ENCODE results near the gene THSD7B. TPM values are rescaled to one million over a fixed set of nuclear protein-coding genes. Genes with fewer than 3 reads are reported as not detected.

THSD7B gene
- total and polyA plus RNA-seq, 7 experiments from 2014 or later = not detected

- Histone ChIP-seq H3K4me3 (ENCODE audit: low read length) (no peak overlapping the region), H3K27me3 (ENCODE audit: control insufficient read depth in 2 of 2, insufficient read depth in 2 of 2, low read length in 2 of 2) (no peaks in the 10 kb centered on the region), H3K4me1 (ENCODE audit: control insufficient read depth in 2 of 2, insufficient read depth in 2 of 2, low read length in 2 of 2) (no peaks in the 10 kb centered on the region), H3K9me3 (ENCODE audit: control insufficient read depth in 2 of 3, low read length in 3 of 3) (no peaks in the 10 kb centered on the region), H3K36me3 (ENCODE audit: control insufficient read depth in 2 of 3, insufficient read depth in 3 of 3, low read length in 3 of 3) (no peaks in the 10 kb centered on the region), H3K27ac (ENCODE audit: low read depth, low read length) (no peak overlapping the region)
- no peak overlapping the region for H3K4me3 Mint-ChIP-seq
- peaks cover 0 to 8% (median 0%) of the 10 kb centered on the region in 11 donors for H3K9me3 Mint-ChIP-seq
- ChIA-PET POLR2A (no interaction called here), CTCF (no interaction called here)
- ATAC-seq (no peak), DNase-seq (no peak)
- intact Hi-C loops (cut with micrococcal nuclease) = no loop called here
- no peaks in the 10 kb centered on the region for H3K36me3 Mint-ChIP-seq
- no peaks in the 10 kb centered on the region for H3K4me1 Mint-ChIP-seq
- no peak overlapping the region for H3K27ac Mint-ChIP-seq
- H3K27me3 Mint-ChIP-seq = no peaks in the 10 kb centered on the region
Observed at GRCh38 chr2:137205324-137205723, 440.0 kb downstream of the THSD7B start.

- no peak overlapping the region for H3K27ac Mint-ChIP-seq
- CTCF ChIA-PET = no interaction called here
- Histone ChIP-seq H3K27ac (ENCODE audit: low read depth, low read length) (no peak overlapping the region), H3K4me3 (ENCODE audit: low read length) (no peak overlapping the region), H3K9me3 (ENCODE audit: control insufficient read depth in 2 of 3, low read length in 3 of 3) (no peaks in the 10 kb centered on the region), H3K27me3 (ENCODE audit: control insufficient read depth in 2 of 2, insufficient read depth in 2 of 2, low read length in 2 of 2) (no peaks in the 10 kb centered on the region), H3K36me3 (ENCODE audit: control insufficient read depth in 2 of 3, insufficient read depth in 3 of 3, low read length in 3 of 3) (no peaks in the 10 kb centered on the region), H3K4me1 (ENCODE audit: control insufficient read depth in 2 of 2, insufficient read depth in 2 of 2, low read length in 2 of 2) (no peaks in the 10 kb centered on the region)
- peaks cover 0 to 9% (median 0%) of the 10 kb centered on the region in 11 donors for H3K9me3 Mint-ChIP-seq
- intact Hi-C loops (cut with micrococcal nuclease) = no loop called here
- no peak for ATAC-seq
- H3K4me1 Mint-ChIP-seq = no peaks in the 10 kb centered on the region
- POLR2A ChIA-PET = no interaction called here
- H3K36me3 Mint-ChIP-seq = no peaks in the 10 kb centered on the region
- no peaks in the 10 kb centered on the region for H3K27me3 Mint-ChIP-seq
- H3K4me3 Mint-ChIP-seq = no peak overlapping the region
- DNase-seq = no peak
Observed at GRCh38 chr2:137206069-137206468, 440.7 kb downstream of the THSD7B start.

GRCh38 chr2:137207030-137207429, 441.7 kb downstream of the THSD7B start:
- ATAC-seq = no peak
- no peaks in the 10 kb centered on the region for H3K27me3 Mint-ChIP-seq
- Histone ChIP-seq H3K4me3 (ENCODE audit: low read length) (no peak overlapping the region), H3K27ac (ENCODE audit: low read depth, low read length) (no peak overlapping the region), H3K36me3 (ENCODE audit: control insufficient read depth in 2 of 3, insufficient read depth in 3 of 3, low read length in 3 of 3) (no peaks in the 10 kb centered on the region), H3K4me1 (ENCODE audit: control insufficient read depth in 2 of 2, insufficient read depth in 2 of 2, low read length in 2 of 2) (no peaks in the 10 kb centered on the region), H3K9me3 (ENCODE audit: control insufficient read depth in 2 of 3, low read length in 3 of 3) (no peaks in the 10 kb centered on the region), H3K27me3 (ENCODE audit: control insufficient read depth in 2 of 2, insufficient read depth in 2 of 2, low read length in 2 of 2) (no peaks in the 10 kb centered on the region)
- intact Hi-C loops (cut with micrococcal nuclease) = no loop called here
- DNase-seq = no peak
- CTCF ChIA-PET = no interaction called here
- POLR2A ChIA-PET = no interaction called here
- H3K27ac Mint-ChIP-seq = no peak overlapping the region
- H3K9me3 Mint-ChIP-seq = peaks cover 0 to 9% (median 0%) of the 10 kb centered on the region in 11 donors
- no peak overlapping the region for H3K4me3 Mint-ChIP-seq
- H3K36me3 Mint-ChIP-seq = no peaks in the 10 kb centered on the region
- no peaks in the 10 kb centered on the region for H3K4me1 Mint-ChIP-seq

GRCh38 chr2:137208431-137208891, 443.1 kb downstream of the THSD7B start:
- no peak for ATAC-seq
- intact Hi-C loops (cut with micrococcal nuclease) = no loop called here

GRCh38 chr2:137210039-137210438, 444.7 kb downstream of the THSD7B start:
- H3K36me3 Mint-ChIP-seq = no peaks in the 10 kb centered on the region
- H3K27ac ChIP-seq (ENCODE audit: low read depth, low read length) = no peak overlapping the region
- H3K4me1 Mint-ChIP-seq = no peaks in the 10 kb centered on the region
- H3K27ac Mint-ChIP-seq = no peak overlapping the region
- ChIA-PET POLR2A (no interaction called here), CTCF (no interaction called here)
- H3K36me3 ChIP-seq (ENCODE audit: control insufficient read depth in 2 of 3, insufficient read depth in 3 of 3, low read length in 3 of 3) = no peaks in the 10 kb centered on the region
- no peaks in the 10 kb centered on the region for H3K9me3 ChIP-seq (ENCODE audit: control insufficient read depth in 2 of 3, low read length in 3 of 3)
- no peak for ATAC-seq
- H3K4me3 Mint-ChIP-seq = no peak overlapping the region
- H3K27me3 Mint-ChIP-seq = no peaks in the 10 kb centered on the region
- no peaks in the 10 kb centered on the region for H3K4me1 ChIP-seq (ENCODE audit: control insufficient read depth in 2 of 2, insufficient read depth in 2 of 2, low read length in 2 of 2)
- H3K27me3 ChIP-seq (ENCODE audit: control insufficient read depth in 2 of 2, insufficient read depth in 2 of 2, low read length in 2 of 2) = no peaks in the 10 kb centered on the region
- DNase-seq = no peak
- intact Hi-C loops (cut with micrococcal nuclease) = no loop called here
- H3K4me3 ChIP-seq (ENCODE audit: low read length) = no peak overlapping the region
- peaks cover 0 to 9% (median 0%) of the 10 kb centered on the region in 11 donors for H3K9me3 Mint-ChIP-seq

More at GRCh38 chr2:137208431-137208891, 443.1 kb downstream of the THSD7B start:
- Mint-ChIP-seq H3K36me3 (no peaks in the 10 kb centered on the region), H3K4me3 (no peak overlapping the region), H3K27ac (no peak overlapping the region), H3K27me3 (no peaks in the 10 kb centered on the region), H3K4me1 (no peaks in the 10 kb centered on the region), H3K9me3 (peaks cover 0 to 9% (median 0%) of the 10 kb centered on the region in 11 donors)
- no peaks in the 10 kb centered on the region for H3K27me3 ChIP-seq (ENCODE audit: control insufficient read depth in 2 of 2, insufficient read depth in 2 of 2, low read length in 2 of 2)
- H3K36me3 ChIP-seq (ENCODE audit: control insufficient read depth in 2 of 3, insufficient read depth in 3 of 3, low read length in 3 of 3) = no peaks in the 10 kb centered on the region
- H3K9me3 ChIP-seq (ENCODE audit: control insufficient read depth in 2 of 3, low read length in 3 of 3) = no peaks in the 10 kb centered on the region
- H3K4me1 ChIP-seq (ENCODE audit: control insufficient read depth in 2 of 2, insufficient read depth in 2 of 2, low read length in 2 of 2) = no peaks in the 10 kb centered on the region
- no peak overlapping the region for H3K27ac ChIP-seq (ENCODE audit: low read depth, low read length)
- DNase-seq = no peak
- ChIA-PET CTCF (no interaction called here), POLR2A (no interaction called here)
- H3K4me3 ChIP-seq (ENCODE audit: low read length) = no peak overlapping the region

- ATAC-seq (no peak), DNase-seq (no peak)
- CTCF ChIA-PET = no interaction called here
- Histone ChIP-seq H3K9me3 (ENCODE audit: control insufficient read depth in 2 of 3, low read length in 3 of 3) (no peaks in the 10 kb centered on the region), H3K36me3 (ENCODE audit: control insufficient read depth in 2 of 3, insufficient read depth in 3 of 3, low read length in 3 of 3) (no peaks in the 10 kb centered on the region), H3K4me1 (ENCODE audit: control insufficient read depth in 2 of 2, insufficient read depth in 2 of 2, low read length in 2 of 2) (no peaks in the 10 kb centered on the region), H3K27me3 (ENCODE audit: control insufficient read depth in 2 of 2, insufficient read depth in 2 of 2, low read length in 2 of 2) (no peaks in the 10 kb centered on the region), H3K4me3 (ENCODE audit: low read length) (no peak overlapping the region), H3K27ac (ENCODE audit: low read depth, low read length) (no peak overlapping the region)
- H3K27ac Mint-ChIP-seq = no peak overlapping the region
- POLR2A ChIA-PET = no interaction called here
- H3K27me3 Mint-ChIP-seq = no peaks in the 10 kb centered on the region
- intact Hi-C loops (cut with micrococcal nuclease) = no loop called here
- H3K36me3 Mint-ChIP-seq = no peaks in the 10 kb centered on the region
- H3K4me1 Mint-ChIP-seq = no peaks in the 10 kb centered on the region
- no peak overlapping the region for H3K4me3 Mint-ChIP-seq
- peaks cover 0 to 9% (median 0%) of the 10 kb centered on the region in 11 donors for H3K9me3 Mint-ChIP-seq
Observed at GRCh38 chr2:137211761-137212160, 446.4 kb downstream of the THSD7B start.

GRCh38 chr2:137220438-137220993, 455.2 kb downstream of the THSD7B start:
- no peaks in the 10 kb centered on the region for H3K4me1 ChIP-seq (ENCODE audit: control insufficient read depth in 2 of 2, insufficient read depth in 2 of 2, low read length in 2 of 2)
- DNase-seq (no peak), ATAC-seq (no peak)
- H3K4me1 Mint-ChIP-seq = no peaks in the 10 kb centered on the region
- no peak overlapping the region for H3K4me3 ChIP-seq (ENCODE audit: low read length)
- peaks cover 0 to 8% (median 0%) of the 10 kb centered on the region in 11 donors for H3K9me3 Mint-ChIP-seq
- no peak overlapping the region for H3K27ac ChIP-seq (ENCODE audit: low read depth, low read length)
- CTCF ChIA-PET = no interaction called here
- intact Hi-C loops (cut with micrococcal nuclease) = no loop called here
- no peaks in the 10 kb centered on the region for H3K27me3 ChIP-seq (ENCODE audit: control insufficient read depth in 2 of 2, insufficient read depth in 2 of 2, low read length in 2 of 2)
- POLR2A ChIA-PET = no interaction called here
- H3K27ac Mint-ChIP-seq = no peak overlapping the region
- H3K4me3 Mint-ChIP-seq = no peak overlapping the region
- no peaks in the 10 kb centered on the region for H3K9me3 ChIP-seq (ENCODE audit: control insufficient read depth in 2 of 3, low read length in 3 of 3)
- H3K27me3 Mint-ChIP-seq = peaks cover 0 to 9% (median 0%) of the 10 kb centered on the region in 5 donors
- H3K36me3 ChIP-seq (ENCODE audit: control insufficient read depth in 2 of 3, insufficient read depth in 3 of 3, low read length in 3 of 3) = no peaks in the 10 kb centered on the region
- H3K36me3 Mint-ChIP-seq = no peaks in the 10 kb centered on the region
